Measurements from ENCODE around the gene HBP1. TPM values are rescaled to one million over a fixed set of nuclear protein-coding genes. Genes with fewer than 3 reads are reported as not detected.

Gene HBP1
- total RNA-seq, 4 donors from 2014 or later: 59.5 to 170 (median 88.3) TPM

- no peaks in the 10 kb centered on the region for H3K27me3 ChIP-seq
- 88 to 98% methylated on average over 7 of the region's 7 CpGs for WGBS, 2 donors (ENCODE audit: low coverage in 1 of 2)
- no peak overlapping the region for H3K27ac ChIP-seq
- H3K4me1 ChIP-seq: no peaks in the 10 kb centered on the region
- in situ Hi-C loops (cut with MboI; ENCODE audit: low pct_ligation_motif_present in 1 of 4, low pct_unique_long_range_greater_than_20kb in 1 of 4, low sequenced_read_pairs in 3 of 4): loop anchor here in 1 of 4 donors (10.0 kb wide), 1 partner anchor 212 kb away; no protein-coding TSS in a partner anchor
- intact Hi-C loops (cut with DNase I; ENCODE audit: low total_unique reads): no loop called here
- TF ChIP-seq POLR2AphosphoS5 (IDR thresholded peaks at IDR 0.05): no peak
- no peak for TF ChIP-seq POLR2A (IDR thresholded peaks at IDR 0.05)
- TF ChIP-seq EP300 (IDR thresholded peaks at IDR 0.05; ENCODE audit: low read depth): no peak
- no peak for TF ChIP-seq CTCF (IDR thresholded peaks at IDR 0.05)
- DNase-seq: no peak
- H3K9me3 ChIP-seq: no peaks in the 10 kb centered on the region
- no peaks in the 10 kb centered on the region for H3K36me3 ChIP-seq
- no peak overlapping the region for H3K4me3 ChIP-seq
Measured at GRCh38 chr7:107157091-107157490, 11.7 kb upstream of the HBP1 start.

GRCh38 chr7:107158028-107158427 lies 10.8 kb upstream of the HBP1 start:
- TF ChIP-seq CTCF (IDR thresholded peaks at IDR 0.05): no peak
- TF ChIP-seq POLR2AphosphoS5 (IDR thresholded peaks at IDR 0.05): no peak
- TF ChIP-seq POLR2A (IDR thresholded peaks at IDR 0.05): no peak
- no peak for TF ChIP-seq EP300 (IDR thresholded peaks at IDR 0.05; ENCODE audit: low read depth)
- Histone ChIP-seq H3K4me3 (no peak overlapping the region), H3K36me3 (no peaks in the 10 kb centered on the region), H3K4me1 (no peaks in the 10 kb centered on the region), H3K27ac (no peak overlapping the region), H3K27me3 (no peaks in the 10 kb centered on the region), H3K9me3 (no peaks in the 10 kb centered on the region)
- intact Hi-C loops (cut with DNase I; ENCODE audit: low total_unique reads) (no loop called here), in situ Hi-C loops (cut with MboI; ENCODE audit: low pct_ligation_motif_present in 1 of 4, low pct_unique_long_range_greater_than_20kb in 1 of 4, low sequenced_read_pairs in 3 of 4) (loop anchor here in 1 of 4 donors (10.0 kb wide), 1 partner anchor 213 kb away; no protein-coding TSS in a partner anchor)
- WGBS, 2 donors (ENCODE audit: low coverage in 1 of 2): 73 to 80% methylated on average over 2 of the region's 2 CpGs
- DNase-seq: no peak

GRCh38 chr7:107160389-107160788 lies 8.4 kb upstream of the HBP1 start:
- Histone ChIP-seq H3K4me3 (no peak overlapping the region), H3K27me3 (no peaks in the 10 kb centered on the region), H3K36me3 (no peaks in the 10 kb centered on the region), H3K27ac (no peak overlapping the region), H3K4me1 (no peaks in the 10 kb centered on the region), H3K9me3 (no peaks in the 10 kb centered on the region)
- 72 to 77% methylated on average over 2 of the region's 2 CpGs for WGBS, 2 donors (ENCODE audit: low coverage in 1 of 2)
- no peak for TF ChIP-seq POLR2AphosphoS5 (IDR thresholded peaks at IDR 0.05)
- intact Hi-C loops (cut with DNase I; ENCODE audit: low total_unique reads) (no loop called here), in situ Hi-C loops (cut with MboI; ENCODE audit: low pct_ligation_motif_present in 1 of 4, low pct_unique_long_range_greater_than_20kb in 1 of 4, low sequenced_read_pairs in 3 of 4) (no loop called here)
- DNase-seq: no peak

- Histone ChIP-seq H3K27me3 (no peaks in the 10 kb centered on the region), H3K4me3 (no peak overlapping the region), H3K9me3 (no peaks in the 10 kb centered on the region), H3K4me1 (no peaks in the 10 kb centered on the region), H3K36me3 (no peaks in the 10 kb centered on the region), H3K27ac (no peak overlapping the region)
- WGBS, 2 donors (ENCODE audit: low coverage in 1 of 2): 77 to 85% methylated on average over 3 of the region's 3 CpGs
- no peak for DNase-seq
- in situ Hi-C loops (cut with MboI; ENCODE audit: low pct_ligation_motif_present in 1 of 4, low pct_unique_long_range_greater_than_20kb in 1 of 4, low sequenced_read_pairs in 3 of 4) (no loop called here), intact Hi-C loops (cut with DNase I; ENCODE audit: low total_unique reads) (no loop called here)
- TF ChIP-seq POLR2A (IDR thresholded peaks at IDR 0.05) (no peak), POLR2AphosphoS5 (IDR thresholded peaks at IDR 0.05) (no peak), EP300 (IDR thresholded peaks at IDR 0.05; ENCODE audit: low read depth) (no peak), CTCF (IDR thresholded peaks at IDR 0.05) (no peak)
Measured at GRCh38 chr7:107161415-107161814, 7.4 kb upstream of the HBP1 start.

- H3K9me3 ChIP-seq: no peaks in the 10 kb centered on the region
- 69 to 76% methylated on average over 4 to 5 of the region's 5 CpGs for WGBS, 2 donors (ENCODE audit: low coverage in 1 of 2)
- in situ Hi-C loops (cut with MboI; ENCODE audit: low pct_ligation_motif_present in 1 of 4, low pct_unique_long_range_greater_than_20kb in 1 of 4, low sequenced_read_pairs in 3 of 4) (no loop called here), intact Hi-C loops (cut with DNase I; ENCODE audit: low total_unique reads) (no loop called here)
- no peaks in the 10 kb centered on the region for H3K36me3 ChIP-seq
- H3K4me3 ChIP-seq: no peak overlapping the region
- TF ChIP-seq POLR2AphosphoS5 (IDR thresholded peaks at IDR 0.05) (no peak), POLR2A (IDR thresholded peaks at IDR 0.05) (no peak), EP300 (IDR thresholded peaks at IDR 0.05; ENCODE audit: low read depth) (no peak), CTCF (IDR thresholded peaks at IDR 0.05) (no peak)
- H3K27me3 ChIP-seq: no peaks in the 10 kb centered on the region
- DNase-seq: no peak
- no peak overlapping the region for H3K27ac ChIP-seq
- peaks cover 0 to 5% (median 0%) of the 10 kb centered on the region in 4 donors for H3K4me1 ChIP-seq
Measured at GRCh38 chr7:107162475-107162874, 6.3 kb upstream of the HBP1 start.
